Left ventricle myocardium superior (tissue), 1 donor: ENCODE measurements around the gene PMPCA. TPM values are rescaled to one million over a fixed set of nuclear protein-coding genes. Genes with fewer than 3 reads are reported as not detected.
A peak's percentile ranks its signal among the peaks of the same experiment; 100 is the strongest.

Source experiments
- ATAC-seq: fragments of 200-7000 bp; cut with Tn5 transposase; one replicate; pipeline ENCODE4 v1.9.1; 2020; ENCODE audit warnings: mild to moderate bottlenecking, moderate library complexity
- DNase-seq: peaks from one replicate; pipeline ENCODE4 v3.0.0-alpha.2; 2020
- intact Hi-C: fragments of 100-400 bp; cut with micrococcal nuclease; formaldehyde crosslinking; loops from one replicate; pipeline ENCODE4 v1.11.0; 2022
- long read RNA-seq: library from polyadenylated mRNA; unstranded; transcript quantifications from one replicate; pipeline ENCODE4 v2.0.0, GENCODE V29; 2021
- total RNA-seq: library from RNA; stranded (reverse); fragmentation: NEBNext Ultra II Directional; extraction: Animal tissue kit (Norgen Biotek cat#: 25700); gene quantifications from one replicate; pipeline ENCODE4 v1.2.1, GENCODE V29; 2021
- donor health status: DM: no; HTN: yes; CAD: no; lungs with severe emphysema.

PMPCA gene, protein sequence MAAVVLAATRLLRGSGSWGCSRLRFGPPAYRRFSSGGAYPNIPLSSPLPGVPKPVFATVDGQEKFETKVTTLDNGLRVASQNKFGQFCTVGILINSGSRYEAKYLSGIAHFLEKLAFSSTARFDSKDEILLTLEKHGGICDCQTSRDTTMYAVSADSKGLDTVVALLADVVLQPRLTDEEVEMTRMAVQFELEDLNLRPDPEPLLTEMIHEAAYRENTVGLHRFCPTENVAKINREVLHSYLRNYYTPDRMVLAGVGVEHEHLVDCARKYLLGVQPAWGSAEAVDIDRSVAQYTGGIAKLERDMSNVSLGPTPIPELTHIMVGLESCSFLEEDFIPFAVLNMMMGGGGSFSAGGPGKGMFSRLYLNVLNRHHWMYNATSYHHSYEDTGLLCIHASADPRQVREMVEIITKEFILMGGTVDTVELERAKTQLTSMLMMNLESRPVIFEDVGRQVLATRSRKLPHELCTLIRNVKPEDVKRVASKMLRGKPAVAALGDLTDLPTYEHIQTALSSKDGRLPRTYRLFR
- total RNA-seq = 77.8 TPM
- long read RNA-seq, transcript PMPCA-201 (13 exons, 2,174 nt) = major isoform, 242 of 274 reads
- long read RNA-seq, partial matches to known transcripts = 23 of 274 reads
- long read RNA-seq, other reads (novel, unspliced or antisense) = 9 of 274 reads

GRCh38 chr9:136410500-136411287 lies at the start of gene PMPCA, which contains the start of gene ENTR1:
TSS of gene PMPCA (plus strand) at chr9:136410658. CDS start at chr9:136410669, 11 bp downstream.
TSS of gene ENTR1 (minus strand) at chr9:136410614. CDS start at chr9:136410397, 217 bp downstream.
- DNase-seq (peak; percentile 96), ATAC-seq (peak; percentile 93)
- intact Hi-C loops = no loop called here

DNA sequence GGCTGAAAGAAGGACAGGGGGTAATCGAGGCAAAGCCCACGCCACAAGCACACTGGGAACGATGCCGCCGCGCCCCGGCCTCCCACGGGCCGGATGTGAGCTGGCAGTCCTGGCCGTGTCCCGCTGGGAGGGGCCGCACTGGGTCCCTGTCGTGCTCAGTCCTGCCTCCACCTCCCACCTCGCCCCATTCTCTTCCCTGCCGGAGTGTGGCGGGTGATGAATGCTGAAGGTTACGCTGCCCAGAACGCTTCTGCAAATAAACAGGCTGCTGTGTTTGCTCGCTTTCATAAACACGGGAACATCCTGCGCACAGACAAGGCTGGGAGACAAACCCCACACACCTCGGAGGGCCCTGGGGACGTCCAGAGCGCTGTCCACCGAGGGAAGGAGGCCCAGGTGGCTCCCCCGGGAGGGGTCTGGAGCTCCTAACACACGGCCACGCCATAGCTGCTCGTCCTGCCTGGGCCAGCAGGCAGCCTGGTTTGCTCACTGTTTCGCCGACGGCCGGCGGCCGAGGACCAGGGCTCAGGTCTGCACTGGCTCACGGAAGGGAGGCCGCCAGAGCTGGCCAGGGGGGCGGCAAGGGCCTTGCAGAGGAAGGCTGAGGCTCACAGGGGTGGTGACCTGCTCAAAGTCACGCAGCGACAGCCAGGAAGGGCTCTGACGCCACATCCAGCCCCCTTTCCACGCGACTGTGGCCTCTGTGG lies 49.3 kb upstream of the PMPCA start:
- intact Hi-C loops = no loop called here
- ATAC-seq (no peak), DNase-seq (no peak)

GRCh38 chr9:136361754-136362449 lies 48.6 kb upstream of the PMPCA start:
- intact Hi-C loops = no loop called here
- peak; percentile 17 for ATAC-seq
- DNase-seq = peak; percentile 69

DNA sequence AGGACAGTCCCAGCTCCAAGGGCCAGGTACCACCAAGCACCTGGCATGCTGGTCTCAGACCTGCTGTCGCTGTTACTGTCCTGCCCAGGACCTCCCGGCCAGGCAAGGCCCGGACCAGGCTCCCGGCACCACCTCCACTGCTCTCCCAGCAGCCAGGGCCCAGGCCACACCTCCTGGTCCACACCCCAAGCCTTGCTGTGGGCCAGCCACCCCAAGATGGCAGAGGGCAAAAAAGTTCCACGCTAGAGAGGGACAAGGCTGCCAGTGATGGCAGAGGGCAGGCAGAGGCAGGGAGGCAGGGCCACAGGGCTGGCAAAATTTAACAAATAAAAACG lies 48.0 kb upstream of the PMPCA start:
- intact Hi-C loops = no loop called here
- peak; percentile 2 for ATAC-seq
- no peak for DNase-seq

DNA sequence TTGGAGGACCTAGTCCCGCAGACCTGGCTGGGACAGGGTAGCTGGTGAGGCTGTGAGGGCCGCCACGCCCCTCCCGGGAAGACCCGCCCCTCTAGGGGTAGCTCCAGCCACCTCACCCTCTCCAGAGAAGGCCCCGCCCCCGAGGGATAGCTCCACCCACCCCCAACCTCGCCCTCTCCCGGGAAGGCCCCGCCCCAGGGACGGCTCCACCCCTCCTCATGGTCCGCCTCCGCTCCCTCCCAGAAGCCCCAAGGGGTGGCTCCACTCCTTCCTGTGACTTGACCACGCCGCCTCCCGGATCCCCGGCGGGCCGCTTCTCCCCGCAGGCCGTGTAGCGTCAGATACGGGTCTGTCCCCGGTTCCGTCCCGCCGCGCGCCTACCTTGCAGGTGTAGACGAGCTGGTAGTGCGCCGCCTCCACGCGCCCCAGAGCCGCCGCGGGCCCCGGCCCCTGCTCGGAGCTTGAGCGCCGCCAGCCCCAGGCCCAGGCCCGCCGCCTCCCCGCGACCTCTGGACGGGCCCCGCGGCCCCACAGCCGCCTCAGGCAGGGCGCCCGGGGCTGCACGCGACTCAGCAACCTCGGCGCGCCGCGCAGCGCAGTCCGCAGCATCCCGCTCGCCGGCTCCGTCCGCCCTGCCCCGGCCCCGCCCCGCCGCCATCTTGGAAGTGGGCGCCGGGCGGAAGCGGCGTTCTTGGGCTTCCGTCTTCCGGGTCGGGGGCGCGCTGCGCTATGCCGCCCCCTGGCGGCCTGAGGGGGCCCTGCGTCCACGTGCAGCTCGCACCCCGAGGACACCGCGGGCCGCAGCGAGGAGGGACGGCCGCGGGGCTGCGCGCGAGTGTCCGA lies 47.1 kb upstream of the PMPCA start, which contains the start of gene DNLZ:
Gene DNLZ, minus strand, starts transcription at position 639 of the 843 bp plus-strand sequence. Its CDS starts 30 bp downstream, at position 609.
- intact Hi-C loops = no loop called here
- ATAC-seq (peak; percentile 87), DNase-seq (peak; percentile 98)

DNA sequence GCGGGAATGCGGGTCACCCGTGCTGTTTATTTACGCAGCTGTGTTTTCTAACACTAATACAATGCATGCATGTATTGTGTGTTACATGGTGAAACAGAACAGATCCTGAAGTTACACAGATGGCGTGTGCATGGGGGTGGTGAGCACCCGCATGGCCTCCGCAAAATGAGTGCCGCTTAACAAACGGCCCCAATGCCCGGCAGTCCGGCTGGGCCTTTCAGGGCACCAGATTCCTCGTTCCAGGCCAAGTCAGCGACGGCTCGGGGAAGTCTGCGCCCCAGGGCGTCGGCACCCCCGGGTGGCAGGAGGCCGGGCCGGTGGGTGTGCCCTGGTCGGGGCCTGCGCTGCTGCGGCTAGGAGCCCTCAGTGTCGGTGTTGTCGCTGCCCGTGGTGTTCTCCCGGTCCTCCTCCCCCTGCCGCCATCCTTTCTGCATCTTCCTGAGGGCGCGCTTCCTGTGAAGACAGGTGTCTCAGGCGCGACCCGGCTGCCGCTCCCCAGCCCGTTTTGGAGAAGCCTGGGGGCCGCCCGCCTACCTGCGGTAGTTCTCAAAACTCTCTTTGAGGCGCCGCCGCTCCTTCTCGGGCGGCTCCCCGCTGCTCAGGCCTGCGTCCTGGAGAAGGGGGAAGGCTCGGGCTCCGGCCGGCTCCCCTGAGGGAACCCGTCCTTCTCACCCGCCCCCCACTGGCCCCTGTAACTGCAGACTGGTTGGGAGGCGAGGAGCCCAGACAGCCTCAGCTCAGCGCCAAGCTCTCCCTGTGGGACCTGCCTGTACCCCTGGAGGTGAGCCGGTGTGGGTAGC lies 46.3 kb upstream of the PMPCA start:
- DNase-seq (no peak), ATAC-seq (no peak)
- intact Hi-C loops = no loop called here

- DNase-seq (no peak), ATAC-seq (no peak)
- intact Hi-C loops = no loop called here
These were observed 45.3 kb upstream of the PMPCA start for GRCh38 chr9:136364942-136365774.

- peak; percentile 51 for DNase-seq
- intact Hi-C loops = no loop called here
- no peak for ATAC-seq
These were observed 44.7 kb upstream of the PMPCA start for GRCh38 chr9:136365775-136366222.

- intact Hi-C loops = no loop called here
- DNase-seq (no peak), ATAC-seq (no peak)
These were observed 43.6 kb upstream of the PMPCA start for GRCh38 chr9:136366826-136367225.

- no peak for ATAC-seq
- intact Hi-C loops = no loop called here
- DNase-seq = no peak
These were observed 42.9 kb upstream of the PMPCA start for GRCh38 chr9:136367296-136368145.

DNA sequence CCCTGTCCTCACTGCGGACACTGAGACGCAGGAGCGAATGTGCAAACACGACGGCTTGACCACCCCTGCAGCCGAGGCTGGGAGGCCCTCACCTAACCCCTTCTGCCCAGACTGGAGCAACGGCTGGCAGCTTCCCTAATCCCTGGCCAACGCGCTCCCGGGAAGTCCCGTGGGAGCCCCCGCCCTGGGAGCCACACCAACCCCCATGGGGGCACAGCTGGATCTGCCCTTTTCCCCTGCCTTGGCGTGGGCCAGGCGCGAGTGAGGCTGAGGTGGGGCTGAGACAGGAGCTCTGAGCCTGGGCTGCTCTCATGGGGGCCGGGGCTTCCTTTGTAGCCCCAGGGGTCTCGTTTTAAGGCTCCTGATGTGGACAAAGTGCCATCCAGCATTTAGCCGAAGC lies 42.3 kb upstream of the PMPCA start:
- intact Hi-C loops = no loop called here
- DNase-seq (no peak), ATAC-seq (no peak)

DNA sequence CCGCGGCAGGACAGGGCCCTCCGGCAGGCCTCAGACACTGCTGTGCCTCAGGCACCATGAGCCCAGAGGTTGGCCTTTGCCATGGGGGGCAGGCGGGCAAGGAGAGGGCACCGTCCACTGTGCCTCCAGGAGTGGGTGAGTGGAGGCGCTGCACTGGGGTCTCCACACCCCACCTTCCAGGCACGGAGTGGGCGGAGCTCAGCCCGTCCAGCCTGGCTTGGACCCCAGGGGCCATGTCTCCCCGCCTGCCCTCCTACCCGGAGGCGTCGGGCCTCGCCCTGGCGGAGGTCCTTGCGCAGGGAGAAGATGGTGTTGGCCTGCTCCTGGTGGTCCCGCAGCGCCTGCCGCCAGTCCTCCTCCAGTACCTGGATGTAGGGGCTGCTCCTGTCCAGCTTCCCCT lies 40.4 kb upstream of the PMPCA start:
- intact Hi-C loops = no loop called here
- no peak for DNase-seq
- no peak for ATAC-seq

DNA sequence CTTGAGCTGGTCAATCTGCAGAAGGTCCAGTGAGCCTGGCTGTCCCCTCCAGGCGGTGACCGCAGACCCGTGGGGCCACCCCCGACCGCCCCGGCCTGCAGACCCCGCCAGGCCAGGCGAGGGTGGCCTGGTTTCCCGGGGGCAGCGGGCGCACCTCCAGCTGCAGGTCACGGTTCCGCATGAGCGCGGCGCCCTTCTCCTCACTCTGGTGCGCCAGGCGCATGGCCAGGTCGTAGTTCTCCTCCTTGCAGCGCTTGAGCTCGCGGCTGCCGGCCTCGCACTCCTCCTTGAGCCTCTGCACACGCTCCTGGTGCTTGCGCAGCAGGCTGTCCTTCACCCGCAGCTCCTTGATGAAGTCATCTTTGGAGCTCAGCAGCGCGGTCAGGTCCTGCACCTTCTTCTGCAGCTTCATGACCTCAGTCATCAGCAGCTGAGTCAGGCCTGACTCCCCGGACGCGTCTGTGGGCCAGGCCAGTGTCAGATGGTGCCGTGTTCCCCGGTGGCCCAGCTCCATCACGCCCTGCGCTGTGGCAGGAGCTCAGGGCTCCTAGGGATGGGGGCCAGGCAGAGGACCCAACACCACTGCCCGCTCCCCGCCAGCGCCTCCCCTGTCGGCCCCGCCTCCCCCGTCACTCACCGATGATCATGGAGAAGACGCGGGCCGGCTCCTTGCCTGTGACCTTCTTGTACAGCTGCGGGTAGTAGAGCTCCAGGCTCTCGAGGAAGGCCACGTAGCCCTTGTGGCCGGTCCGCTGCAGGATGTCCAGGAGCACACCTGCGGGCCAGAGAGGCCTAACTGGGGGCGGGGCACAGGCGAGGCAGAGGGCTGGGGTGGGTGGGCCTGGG lies 39.5 kb upstream of the PMPCA start:
- DNase-seq (no peak), ATAC-seq (no peak)
- intact Hi-C loops = no loop called here

GRCh38 chr9:136371533-136371880 lies 39.0 kb upstream of the PMPCA start:
- intact Hi-C loops = no loop called here
- DNase-seq = no peak

More at GRCh38 chr9:136371533-136371880, 39.0 kb upstream of the PMPCA start:
- no peak for ATAC-seq
